MM.1S (cell line): ENCODE measurements around the gene KLRC2.
"Not testable (repeated sequence)": the region's sequence is repeated elsewhere in the genome, so short reads cannot be mapped to it uniquely, and the experiment has no call there.

Experiments used
- DNase-seq: peaks from one replicate; pipeline ENCODE4 v3.0.0-alpha.2; 2015
- H2AFZ ChIP-seq: fragments of 300-600 bp; sonication (generic); 2 replicates; pipeline ENCODE4 v1.6.0; 2016; ENCODE audit warnings: antibody characterized with exemption, low read length
- H3F3A ChIP-seq: fragments of 300-600 bp; sonication (generic); 2 replicates; pipeline ENCODE4 v1.6.1; 2016; ENCODE audit warnings: mild to moderate bottlenecking, antibody characterized with exemption, low read length, moderate library complexity, mixed read lengths; ENCODE audit not compliant: insufficient read depth
- H3K27ac ChIP-seq: fragments of 300-600 bp; sonication (generic); 2 replicates; pipeline ENCODE4 v1.5.1; 2016; ENCODE audit warnings: mild to moderate bottlenecking, low read length
- H3K27me3 ChIP-seq: fragments of 300-600 bp; sonication (generic); replicated peaks from 2 replicates; pipeline ENCODE4 v1.6.0; 2016; ENCODE audit warnings: low read length; ENCODE audit not compliant: insufficient read depth
- H3K36me3 ChIP-seq: fragments of 300-600 bp; sonication (generic); replicated peaks from 2 replicates; pipeline ENCODE4 v1.6.1; 2016; ENCODE audit warnings: mild to moderate bottlenecking, low read length, mixed read lengths; ENCODE audit not compliant: insufficient read depth
- H3K4me1 ChIP-seq: fragments of 300-600 bp; sonication (generic); 2 replicates; pipeline ENCODE4 v1.6.1; 2016; ENCODE audit warnings: low read length, mixed read lengths
- H3K4me2 ChIP-seq: fragments of 300-600 bp; sonication (generic); 2 replicates; pipeline ENCODE4 v1.6.0; 2016; ENCODE audit warnings: low read depth, low read length
- H3K4me3 ChIP-seq: fragments of 300-600 bp; sonication (generic); 2 replicates; pipeline ENCODE4 v1.5.1; 2016; ENCODE audit warnings: low read length, mixed read lengths
- H3K79me2 ChIP-seq: fragments of 300-600 bp; sonication (generic); 2 replicates; pipeline ENCODE4 v1.6.1; 2016; ENCODE audit warnings: mixed run types, low read length, mixed read lengths
- H3K9ac ChIP-seq: fragments of 300-600 bp; sonication (generic); 2 replicates; pipeline ENCODE4 v1.6.1; 2016; ENCODE audit warnings: low read length, mixed read lengths
- H3K9me2 ChIP-seq: fragments of 300-600 bp; sonication (generic); replicated peaks from 2 replicates; pipeline ENCODE4 v1.6.1; 2016; ENCODE audit warnings: mild to moderate bottlenecking, low read length, mixed read lengths; ENCODE audit not compliant: insufficient read depth
- H3K9me3 ChIP-seq: fragments of 300-600 bp; sonication (generic); replicated peaks from 2 replicates; pipeline ENCODE4 v1.6.1; 2016; ENCODE audit warnings: mild to moderate bottlenecking, low read length, mixed read lengths; ENCODE audit not compliant: insufficient read depth
- H4K20me1 ChIP-seq: fragments of 300-600 bp; sonication (generic); 2 replicates; pipeline ENCODE4 v1.6.1; 2016; ENCODE audit warnings: mild to moderate bottlenecking, low read length, moderate library complexity, mixed read lengths; ENCODE audit not compliant: insufficient read depth
- EZH2 ChIP-seq: fragments of 300-600 bp; sonication (generic); optimal IDR thresholded peaks from 2 replicates; pipeline ENCODE3; 2017; ENCODE audit warnings: low read depth, mild to moderate bottlenecking, antibody characterized with exemption, low read length, mixed read lengths
- EZH2phosphoT487 ChIP-seq: fragments of 300-600 bp; sonication (generic); IDR thresholded peaks from 2 replicates; pipeline ENCODE4 v1.6.1; 2018; ENCODE audit warnings: antibody characterized with exemption, low read length
- TF ChIP-seq, protein P1 (sequence below): fragments of 300-600 bp; sonication (generic); IDR thresholded peaks from 2 replicates; pipeline ENCODE4 v1.5.1; 2016; ENCODE audit warnings: antibody characterized with exemption, low read length, mixed read lengths

The KLRC2 gene

GRCh38 chr12:10388624-10389413, 47.0 kb downstream of the KLRC2 start:
- no peaks in the 10 kb centered on the region for H4K20me1 ChIP-seq
- H3K9ac ChIP-seq, result no peak overlapping the region
- no peak for DNase-seq
- no peaks in the 10 kb centered on the region for H3K9me3 ChIP-seq
- H3F3A ChIP-seq, result no peaks in the 10 kb centered on the region
- H3K9me2 ChIP-seq, result no peaks in the 10 kb centered on the region
- H3K79me2 ChIP-seq, result no peaks in the 10 kb centered on the region
- H3K27me3 ChIP-seq, result no peaks in the 10 kb centered on the region
- H3K36me3 ChIP-seq, result no peaks in the 10 kb centered on the region
- no peak overlapping the region for H3K4me2 ChIP-seq
- no peak overlapping the region for H2AFZ ChIP-seq
- TF ChIP-seq EZH2phosphoT487 (no peak), EZH2 (no peak)
- TF ChIP-seq, protein P1, sequence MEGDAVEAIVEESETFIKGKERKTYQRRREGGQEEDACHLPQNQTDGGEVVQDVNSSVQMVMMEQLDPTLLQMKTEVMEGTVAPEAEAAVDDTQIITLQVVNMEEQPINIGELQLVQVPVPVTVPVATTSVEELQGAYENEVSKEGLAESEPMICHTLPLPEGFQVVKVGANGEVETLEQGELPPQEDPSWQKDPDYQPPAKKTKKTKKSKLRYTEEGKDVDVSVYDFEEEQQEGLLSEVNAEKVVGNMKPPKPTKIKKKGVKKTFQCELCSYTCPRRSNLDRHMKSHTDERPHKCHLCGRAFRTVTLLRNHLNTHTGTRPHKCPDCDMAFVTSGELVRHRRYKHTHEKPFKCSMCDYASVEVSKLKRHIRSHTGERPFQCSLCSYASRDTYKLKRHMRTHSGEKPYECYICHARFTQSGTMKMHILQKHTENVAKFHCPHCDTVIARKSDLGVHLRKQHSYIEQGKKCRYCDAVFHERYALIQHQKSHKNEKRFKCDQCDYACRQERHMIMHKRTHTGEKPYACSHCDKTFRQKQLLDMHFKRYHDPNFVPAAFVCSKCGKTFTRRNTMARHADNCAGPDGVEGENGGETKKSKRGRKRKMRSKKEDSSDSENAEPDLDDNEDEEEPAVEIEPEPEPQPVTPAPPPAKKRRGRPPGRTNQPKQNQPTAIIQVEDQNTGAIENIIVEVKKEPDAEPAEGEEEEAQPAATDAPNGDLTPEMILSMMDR, result no peak
- H3K4me1 ChIP-seq, result no peaks in the 10 kb centered on the region
- H3K27ac ChIP-seq, result no peak overlapping the region
- H3K4me3 ChIP-seq, result no peak overlapping the region

DNA sequence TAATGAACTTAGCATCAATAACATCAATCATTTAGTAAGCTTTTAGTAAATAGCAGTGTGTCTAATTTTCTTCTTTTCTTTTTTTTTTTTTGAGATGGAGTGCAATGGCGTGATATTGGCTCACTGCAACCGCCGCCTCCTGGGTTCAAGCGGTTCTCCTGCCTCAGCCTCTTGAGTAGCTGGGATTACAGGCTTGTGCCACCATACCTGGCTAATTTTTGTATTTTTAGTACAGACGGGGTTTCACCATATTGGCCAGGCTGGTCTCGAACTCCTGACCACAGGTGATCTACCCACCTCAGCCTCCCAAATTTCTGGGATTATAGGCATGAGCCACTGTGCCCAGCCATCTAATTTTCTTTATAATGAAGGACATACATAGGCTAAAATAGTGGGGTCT, 48.3 kb downstream of the KLRC2 start:
- H3K4me1 ChIP-seq, H4K20me1 ChIP-seq, H3K9ac ChIP-seq, H3K79me2 ChIP-seq, H3K4me2 ChIP-seq, H3K27me3 ChIP-seq, H3K4me3 ChIP-seq, H3F3A ChIP-seq, H3K9me3 ChIP-seq, H3K9me2 ChIP-seq, H2AFZ ChIP-seq, DNase-seq, H3K27ac ChIP-seq, H3K36me3 ChIP-seq: not testable (repeated sequence)

- no peaks in the 10 kb centered on the region for H3K4me1 ChIP-seq
- H3K4me2 ChIP-seq, result no peak overlapping the region
- TF ChIP-seq, protein P1, result no peak
- TF ChIP-seq EZH2 (no peak), EZH2phosphoT487 (no peak)
- H3K9me3 ChIP-seq, result no peaks in the 10 kb centered on the region
- no peaks in the 10 kb centered on the region for H3K79me2 ChIP-seq
- H4K20me1 ChIP-seq, result no peaks in the 10 kb centered on the region
- no peaks in the 10 kb centered on the region for H3K36me3 ChIP-seq
- DNase-seq, result no peak
- no peaks in the 10 kb centered on the region for H3F3A ChIP-seq
- no peaks in the 10 kb centered on the region for H3K9me2 ChIP-seq
- H3K4me3 ChIP-seq, result no peak overlapping the region
- H3K27me3 ChIP-seq, result no peaks in the 10 kb centered on the region
- H2AFZ ChIP-seq, result no peak overlapping the region
- H3K9ac ChIP-seq, result no peak overlapping the region
- no peak overlapping the region for H3K27ac ChIP-seq
Observed at GRCh38 chr12:10386857-10387256, 49.0 kb downstream of the KLRC2 start.

DNA sequence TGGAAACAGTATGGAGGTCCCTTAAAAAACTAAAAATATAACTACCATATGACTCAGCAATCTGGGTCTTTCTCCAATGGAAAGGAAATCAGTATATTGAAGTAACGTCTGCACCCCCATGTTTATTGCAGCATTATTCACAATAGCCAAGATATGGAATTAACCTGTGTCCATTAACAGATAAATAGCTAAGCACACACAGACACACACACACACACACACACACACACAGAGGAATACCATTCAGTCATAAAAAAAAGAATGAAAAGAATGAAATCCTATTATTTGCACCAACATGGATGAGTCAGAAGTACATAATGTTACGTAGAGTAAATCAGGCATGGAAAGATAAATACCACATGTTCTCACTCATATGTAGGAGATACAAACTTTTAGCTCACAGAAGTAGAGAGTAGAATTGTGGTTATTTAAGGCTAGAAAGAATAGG, 50.6 kb downstream of the KLRC2 start:
- Histone ChIP-seq H3K4me2 (no peak overlapping the region), H3K27me3 (no peaks in the 10 kb centered on the region), H4K20me1 (no peaks in the 10 kb centered on the region), H3K9me2 (no peaks in the 10 kb centered on the region), H3K4me1 (no peaks in the 10 kb centered on the region), H3K4me3 (no peak overlapping the region), H3K9ac (no peak overlapping the region), H3F3A (no peaks in the 10 kb centered on the region), H3K27ac (no peak overlapping the region), H2AFZ (no peak overlapping the region), H3K9me3 (no peaks in the 10 kb centered on the region), H3K79me2 (no peaks in the 10 kb centered on the region), H3K36me3 (no peaks in the 10 kb centered on the region)
- TF ChIP-seq EZH2phosphoT487 (no peak), EZH2 (no peak)
- TF ChIP-seq, protein P1, result no peak
- no peak for DNase-seq
